Chondrocyte (in vitro differentiated cells): ENCODE results near the gene TOMM6. TPM values are rescaled to one million over a fixed set of nuclear protein-coding genes. Genes with fewer than 3 reads are reported as not detected.

Source experiments
- DNase-seq: peaks from one replicate; pipeline ENCODE4 v3.0.0; 2021; ENCODE audit warnings: mixed read lengths, low spot score
- H3K27ac Mint-ChIP-seq: one replicate; pipeline ENCODE4 v1.8.0; 2021; ENCODE audit warnings: mild to moderate bottlenecking, moderate library complexity, mixed read lengths; ENCODE audit not compliant: unreplicated experiment
- H3K27me3 Mint-ChIP-seq: 2 replicates; pipeline ENCODE4 v1.8.0; 2021; ENCODE audit warnings: low read depth, mixed read lengths
- H3K36me3 Mint-ChIP-seq: 2 replicates; pipeline ENCODE4 v1.8.0; 2021; ENCODE audit warnings: low read depth, mixed read lengths
- H3K4me1 Mint-ChIP-seq: 2 replicates; pipeline ENCODE4 v1.8.0; 2021; ENCODE audit warnings: low read depth, mild to moderate bottlenecking, mixed read lengths
- H3K4me3 Mint-ChIP-seq: one replicate; pipeline ENCODE4 v1.8.0; 2021; ENCODE audit warnings: mild to moderate bottlenecking, moderate library complexity, mixed read lengths; ENCODE audit not compliant: unreplicated experiment
- H3K9me3 Mint-ChIP-seq: 2 replicates; pipeline ENCODE4 v1.8.0; 2021; ENCODE audit warnings: low read depth, mixed read lengths
- CTCF ChIP-seq: fragments of 200-600 bp; sonication (generic); IDR thresholded peaks from 2 replicates; pipeline ENCODE4 v1.5.0; 2021; ENCODE audit warnings: antibody characterized with exemption, mild to moderate bottlenecking, moderate library complexity
- total RNA-seq: library from RNA; stranded (reverse); gene quantifications from 3 replicates; pipeline ENCODE4 v1.2.1, GENCODE V29; 2021

TOMM6 gene
- total RNA-seq, 1 donor from 2014 or later = 96.1 TPM

- no peak overlapping the region for H3K4me3 Mint-ChIP-seq
- no peaks in the 10 kb centered on the region for H3K27me3 Mint-ChIP-seq
- no peak for TF ChIP-seq CTCF
- H3K4me1 Mint-ChIP-seq = peaks cover 28% of the 10 kb centered on the region
- no peak for DNase-seq
- no peaks in the 10 kb centered on the region for H3K9me3 Mint-ChIP-seq
- H3K27ac Mint-ChIP-seq = no peak overlapping the region
- H3K36me3 Mint-ChIP-seq = peaks cover 2% of the 10 kb centered on the region
These were observed 34.5 kb downstream of the TOMM6 start for GRCh38 chr6:41822021-41822420.

GRCh38 chr6:41823178-41823577 is 35.7 kb downstream of the TOMM6 start:
- H3K4me1 Mint-ChIP-seq = peaks cover 28% of the 10 kb centered on the region
- no peak for TF ChIP-seq CTCF

GRCh38 chr6:41824571-41825569 is 37.4 kb downstream of the TOMM6 start:
- TF ChIP-seq CTCF = no peak
- Mint-ChIP-seq H3K27me3 (no peaks in the 10 kb centered on the region), H3K4me3 (no peak overlapping the region), H3K36me3 (peaks cover 2% of the 10 kb centered on the region), H3K4me1 (peaks cover 28% of the 10 kb centered on the region), H3K27ac (peak overlapping the region; percentile 69), H3K9me3 (no peaks in the 10 kb centered on the region)
- no peak for DNase-seq

More at GRCh38 chr6:41823178-41823577, 35.7 kb downstream of the TOMM6 start:
- Mint-ChIP-seq H3K27ac (no peak overlapping the region), H3K36me3 (peaks cover 2% of the 10 kb centered on the region), H3K4me3 (no peak overlapping the region), H3K9me3 (no peaks in the 10 kb centered on the region), H3K27me3 (no peaks in the 10 kb centered on the region)
- DNase-seq = no peak

- Mint-ChIP-seq H3K4me3 (no peak overlapping the region), H3K27ac (no peak overlapping the region), H3K36me3 (peaks cover 2% of the 10 kb centered on the region), H3K27me3 (no peaks in the 10 kb centered on the region), H3K9me3 (no peaks in the 10 kb centered on the region), H3K4me1 (peaks cover 28% of the 10 kb centered on the region)
- no peak for DNase-seq
- TF ChIP-seq CTCF = no peak
These were observed 39.0 kb downstream of the TOMM6 start for GRCh38 chr6:41826343-41827022.

- no peak overlapping the region for H3K27ac Mint-ChIP-seq
- H3K4me3 Mint-ChIP-seq = no peak overlapping the region
- no peak for TF ChIP-seq CTCF
- no peak for DNase-seq
- peaks cover 11% of the 10 kb centered on the region for H3K4me1 Mint-ChIP-seq
- peaks cover 2% of the 10 kb centered on the region for H3K36me3 Mint-ChIP-seq
- H3K9me3 Mint-ChIP-seq = peaks cover 4% of the 10 kb centered on the region
- H3K27me3 Mint-ChIP-seq = no peaks in the 10 kb centered on the region
These were observed 44.8 kb downstream of the TOMM6 start for GRCh38 chr6:41832263-41832662.
